ENCODE results near the gene XXYLT1.

Gene XXYLT1

GRCh38 chr3:195239121-195239520, 31.8 kb downstream of the XXYLT1 start:
- Histone ChIP-seq H2AFZ (ENCODE audit: low read depth) (no peak overlapping the region), H3K9ac (no peak overlapping the region), H3K4me3 (IDR thresholded peaks at IDR 0.05; ENCODE audit: insufficient read depth, low read depth, low read length) (no peak overlapping the region), H3K27me3 (ENCODE audit: insufficient read depth, low read depth) (no peaks in the 10 kb centered on the region), H3K36me3 (ENCODE audit: insufficient read depth) (no peaks in the 10 kb centered on the region), H3K4me2 (no peak overlapping the region), H3K79me2 (ENCODE audit: insufficient read depth, low read depth) (no peaks in the 10 kb centered on the region), H4K20me1 (ENCODE audit: insufficient read depth) (no peaks in the 10 kb centered on the region), H3K27ac (no peak overlapping the region), H3K4me1 (ENCODE audit: low read depth, poor library complexity, severe bottlenecking) (no peaks in the 10 kb centered on the region)
- no peak for TF ChIP-seq CTCF (conservative IDR thresholded peaks at IDR 0.05; ENCODE audit: low read depth, low read length)

GRCh38 chr3:195238586-195239118, 32.3 kb downstream of the XXYLT1 start:
- no peak overlapping the region for H3K27ac ChIP-seq
- H2AFZ ChIP-seq (ENCODE audit: low read depth): no peak overlapping the region
- H3K4me1 ChIP-seq (ENCODE audit: low read depth, poor library complexity, severe bottlenecking): no peaks in the 10 kb centered on the region
- H3K27me3 ChIP-seq (ENCODE audit: insufficient read depth, low read depth): no peaks in the 10 kb centered on the region
- no peaks in the 10 kb centered on the region for H3K79me2 ChIP-seq (ENCODE audit: insufficient read depth, low read depth)
- H3K4me3 ChIP-seq (IDR thresholded peaks at IDR 0.05; ENCODE audit: insufficient read depth, low read depth, low read length): no peak overlapping the region
- H4K20me1 ChIP-seq (ENCODE audit: insufficient read depth): no peaks in the 10 kb centered on the region
- TF ChIP-seq CTCF (conservative IDR thresholded peaks at IDR 0.05; ENCODE audit: low read depth, low read length): no peak
- no peak overlapping the region for H3K9ac ChIP-seq
- no peaks in the 10 kb centered on the region for H3K36me3 ChIP-seq (ENCODE audit: insufficient read depth)
- no peak overlapping the region for H3K4me2 ChIP-seq

- Histone ChIP-seq H3K4me2 (no peak overlapping the region), H4K20me1 (ENCODE audit: insufficient read depth) (no peaks in the 10 kb centered on the region), H3K27me3 (ENCODE audit: insufficient read depth, low read depth) (no peaks in the 10 kb centered on the region), H3K9ac (no peak overlapping the region), H3K27ac (no peak overlapping the region), H2AFZ (ENCODE audit: low read depth) (no peak overlapping the region), H3K36me3 (ENCODE audit: insufficient read depth) (no peaks in the 10 kb centered on the region), H3K4me1 (ENCODE audit: low read depth, poor library complexity, severe bottlenecking) (no peaks in the 10 kb centered on the region), H3K79me2 (ENCODE audit: insufficient read depth, low read depth) (no peaks in the 10 kb centered on the region), H3K4me3 (IDR thresholded peaks at IDR 0.05; ENCODE audit: insufficient read depth, low read depth, low read length) (no peak overlapping the region)
- no peak for TF ChIP-seq CTCF (conservative IDR thresholded peaks at IDR 0.05; ENCODE audit: low read depth, low read length)
Observed at GRCh38 chr3:195238081-195238571, 32.8 kb downstream of the XXYLT1 start.

- H4K20me1 ChIP-seq (ENCODE audit: insufficient read depth): no peaks in the 10 kb centered on the region
- no peaks in the 10 kb centered on the region for H3K27me3 ChIP-seq (ENCODE audit: insufficient read depth, low read depth)
- no peak overlapping the region for H2AFZ ChIP-seq (ENCODE audit: low read depth)
Observed at GRCh38 chr3:195236801-195237570, 34.0 kb downstream of the XXYLT1 start.

More at GRCh38 chr3:195236801-195237570, 34.0 kb downstream of the XXYLT1 start:
- no peak for TF ChIP-seq CTCF (conservative IDR thresholded peaks at IDR 0.05; ENCODE audit: low read depth, low read length)
- Histone ChIP-seq H3K4me3 (IDR thresholded peaks at IDR 0.05; ENCODE audit: insufficient read depth, low read depth, low read length) (no peak overlapping the region), H3K4me2 (no peak overlapping the region), H3K79me2 (ENCODE audit: insufficient read depth, low read depth) (no peaks in the 10 kb centered on the region), H3K4me1 (ENCODE audit: low read depth, poor library complexity, severe bottlenecking) (no peaks in the 10 kb centered on the region), H3K36me3 (ENCODE audit: insufficient read depth) (no peaks in the 10 kb centered on the region), H3K27ac (no peak overlapping the region), H3K9ac (no peak overlapping the region)
